Smooth muscle cell (in vitro differentiated cells): ENCODE results near the gene SLC35E1. TPM values are rescaled to one million over a fixed set of nuclear protein-coding genes. Genes with fewer than 3 reads are reported as not detected.

ENCODE experiments used
- DNase-seq: peaks from one replicate; lab custom pipeline; 2025; ENCODE audit not compliant: unreplicated experiment; lab: John Stamatoyannopoulos, UW
- H2AFZ ChIP-seq: fragments of 200-600 bp; sonication (generic); 2 replicates; pipeline ENCODE4 v1.6.0; 2016; ENCODE audit warnings: antibody characterized with exemption, low read depth, mild to moderate bottlenecking
- H3F3A ChIP-seq: fragments of 200-600 bp; sonication (generic); 2 replicates; pipeline ENCODE4 v1.6.0; 2017; ENCODE audit warnings: antibody characterized with exemption, low read depth
- H3K27ac ChIP-seq: fragments of 200-600 bp; sonication (generic); 2 replicates; pipeline ENCODE4 v1.5.1; 2016; ENCODE audit warnings: low read depth, mild to moderate bottlenecking
- H3K27me3 ChIP-seq: fragments of 200-600 bp; sonication (generic); 2 replicates; pipeline ENCODE4 v1.6.1; 2016; ENCODE audit warnings: low read depth, mild to moderate bottlenecking
- H3K36me3 ChIP-seq: fragments of 200-600 bp; sonication (generic); 2 replicates; pipeline ENCODE4 v1.5.1; 2016; ENCODE audit warnings: low read depth
- H3K4me1 ChIP-seq: fragments of 200-600 bp; sonication (generic); 2 replicates; pipeline ENCODE4 v1.5.1; 2016; ENCODE audit warnings: low read depth
- H3K4me2 ChIP-seq: fragments of 200-600 bp; sonication (generic); 2 replicates; pipeline ENCODE4 v1.6.0; 2016; ENCODE audit warnings: mild to moderate bottlenecking
- H3K4me3 ChIP-seq: fragments of 200-600 bp; sonication (generic); 2 replicates; pipeline ENCODE4 v1.5.1; 2016; ENCODE audit warnings: mild to moderate bottlenecking
- H3K79me2 ChIP-seq: fragments of 200-600 bp; sonication (generic); 2 replicates; pipeline ENCODE4 v1.6.0; 2016; ENCODE audit warnings: low read depth, mild to moderate bottlenecking
- H3K9ac ChIP-seq: fragments of 200-600 bp; sonication (generic); 2 replicates; pipeline ENCODE4 v1.6.0; 2016; ENCODE audit warnings: low read depth
- H3K9me3 ChIP-seq: fragments of 200-600 bp; sonication (generic); replicated peaks from 2 replicates; pipeline ENCODE4 v1.5.1; 2016; ENCODE audit warnings: low read depth
- H4K20me1 ChIP-seq: fragments of 200-600 bp; sonication (generic); 2 replicates; pipeline ENCODE4 v1.6.0; 2016; ENCODE audit warnings: low read depth
- WGBS: methylation state at CpG from one replicate; pipeline ENCODE4 v1.1.7; 2016; ENCODE audit warnings: low lambda C conversion rate; 5-methylcytosine and 5-hydroxymethylcytosine counted together
- polyA plus RNA-seq: library from polyadenylated mRNA; unstranded; fragments of >200 nt; fragmentation: Nextera tagmentation; extraction: Ambion mirVana; gene quantifications from 2 replicates; pipeline ENCODE4 v1.2.1, GENCODE V29; 2016
- total RNA-seq: library from RNA; depleted of rRNA; stranded (reverse); fragments of >200 nt; gene quantifications from 2 replicates; pipeline ENCODE4 v1.2.3, GENCODE V29; 2014
- TF ChIP-seq, protein P1 (sequence below): fragments of 200-600 bp; sonication (generic); IDR thresholded peaks from 2 replicates; pipeline ENCODE4 v1.5.1; 2017; ENCODE audit warnings: borderline replicate concordance, mild to moderate bottlenecking, antibody characterized with exemption; ENCODE audit not compliant: insufficient read depth, poor library complexity, severe bottlenecking

SLC35E1 gene
- total and polyA plus RNA-seq, 2 experiments from 2014 or later, result 35.3 to 37.3 TPM

DNA sequence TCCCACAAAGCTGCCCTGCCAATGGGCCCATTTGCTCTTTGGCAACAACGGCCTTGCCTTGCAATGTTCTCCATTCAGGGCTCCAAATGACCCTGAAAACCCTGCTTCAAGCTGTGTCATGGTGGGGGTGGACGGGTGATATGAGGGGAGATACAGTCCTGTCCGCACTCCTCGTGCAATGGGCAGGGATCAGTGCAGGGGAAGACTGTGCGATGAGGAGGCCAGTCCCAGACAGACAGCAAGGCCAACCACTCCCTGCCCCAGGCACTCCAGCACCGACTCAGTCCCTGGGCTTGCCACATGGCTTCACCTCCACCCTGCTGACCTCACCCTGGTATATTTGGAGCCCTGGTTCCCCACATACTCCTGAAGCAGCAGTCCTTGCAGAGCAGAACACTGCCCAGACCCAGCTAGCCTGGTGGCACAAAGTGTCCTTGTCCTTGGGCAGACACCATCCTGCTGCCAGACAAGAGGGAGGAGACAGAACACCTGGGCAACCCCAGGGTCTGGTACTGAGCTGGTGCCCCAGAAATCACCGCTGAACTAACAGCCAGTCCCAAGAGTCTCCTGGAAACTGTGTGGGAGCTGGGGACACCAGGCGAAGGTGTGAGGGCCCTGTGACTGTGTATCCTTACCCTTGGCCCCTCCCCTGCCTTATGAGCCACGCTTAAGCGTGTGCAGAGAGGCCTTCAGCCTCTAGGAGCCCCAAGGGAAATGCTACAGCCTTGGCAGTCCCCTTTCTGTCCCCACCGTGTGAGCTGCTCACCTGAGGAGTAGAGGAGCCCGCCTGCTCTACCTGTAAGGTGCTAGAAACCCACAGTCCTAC is 9.1 kb upstream of the SLC35E1 start:
- 86% methylated on average over 12 of the region's 12 CpGs for WGBS
- H3F3A ChIP-seq, result peaks cover 7% of the 10 kb centered on the region

DNA sequence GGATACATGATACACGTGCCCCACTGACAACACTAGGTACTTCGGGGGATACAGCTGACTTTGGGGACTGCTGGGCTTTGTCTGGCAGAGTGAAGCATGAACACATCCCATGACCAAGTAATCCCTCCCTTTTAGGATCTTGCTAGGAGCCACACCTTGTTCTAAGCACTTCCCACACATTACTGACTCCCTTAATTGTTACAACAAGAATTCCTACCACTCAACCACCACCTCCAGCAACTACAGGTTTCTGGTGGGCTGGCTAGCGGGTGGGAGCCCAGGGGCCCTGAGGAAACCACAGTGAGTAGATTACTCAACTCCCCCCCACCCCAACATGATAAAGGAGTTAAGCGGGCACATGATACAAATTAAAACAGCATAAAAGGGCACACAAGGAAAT is 7.2 kb upstream of the SLC35E1 start:
- no peaks in the 10 kb centered on the region for H3K27me3 ChIP-seq
- peaks cover 94% of the 10 kb centered on the region for H3K79me2 ChIP-seq
- no peak overlapping the region for H3K9ac ChIP-seq
- H3K9me3 ChIP-seq, result no peaks in the 10 kb centered on the region
- peaks cover 100% of the 10 kb centered on the region for H4K20me1 ChIP-seq
- no peak overlapping the region for H3K27ac ChIP-seq
- peaks cover 9% of the 10 kb centered on the region for H3K4me1 ChIP-seq
- H3K4me2 ChIP-seq, result no peak overlapping the region
- H3K4me3 ChIP-seq, result no peak overlapping the region
- TF ChIP-seq, protein P1, sequence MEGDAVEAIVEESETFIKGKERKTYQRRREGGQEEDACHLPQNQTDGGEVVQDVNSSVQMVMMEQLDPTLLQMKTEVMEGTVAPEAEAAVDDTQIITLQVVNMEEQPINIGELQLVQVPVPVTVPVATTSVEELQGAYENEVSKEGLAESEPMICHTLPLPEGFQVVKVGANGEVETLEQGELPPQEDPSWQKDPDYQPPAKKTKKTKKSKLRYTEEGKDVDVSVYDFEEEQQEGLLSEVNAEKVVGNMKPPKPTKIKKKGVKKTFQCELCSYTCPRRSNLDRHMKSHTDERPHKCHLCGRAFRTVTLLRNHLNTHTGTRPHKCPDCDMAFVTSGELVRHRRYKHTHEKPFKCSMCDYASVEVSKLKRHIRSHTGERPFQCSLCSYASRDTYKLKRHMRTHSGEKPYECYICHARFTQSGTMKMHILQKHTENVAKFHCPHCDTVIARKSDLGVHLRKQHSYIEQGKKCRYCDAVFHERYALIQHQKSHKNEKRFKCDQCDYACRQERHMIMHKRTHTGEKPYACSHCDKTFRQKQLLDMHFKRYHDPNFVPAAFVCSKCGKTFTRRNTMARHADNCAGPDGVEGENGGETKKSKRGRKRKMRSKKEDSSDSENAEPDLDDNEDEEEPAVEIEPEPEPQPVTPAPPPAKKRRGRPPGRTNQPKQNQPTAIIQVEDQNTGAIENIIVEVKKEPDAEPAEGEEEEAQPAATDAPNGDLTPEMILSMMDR, result no peak
- H3K36me3 ChIP-seq, result no peaks in the 10 kb centered on the region
- 93% methylated on average over 4 of the region's 4 CpGs for WGBS
- H3F3A ChIP-seq, result peaks cover 4% of the 10 kb centered on the region
- DNase-seq, result no peak
- no peak overlapping the region for H2AFZ ChIP-seq

More for the DNA sequence above, 9.1 kb upstream of the SLC35E1 start:
- H3K27ac ChIP-seq, result peak overlapping the region; percentile 40
- H3K9me3 ChIP-seq, result no peaks in the 10 kb centered on the region
- H3K36me3 ChIP-seq, result no peaks in the 10 kb centered on the region
- H2AFZ ChIP-seq, result no peak overlapping the region
- no peak for DNase-seq
- no peaks in the 10 kb centered on the region for H3K27me3 ChIP-seq
- peaks cover 18% of the 10 kb centered on the region for H3K4me1 ChIP-seq
- H3K9ac ChIP-seq, result no peak overlapping the region
- H3K4me3 ChIP-seq, result no peak overlapping the region
- H3K79me2 ChIP-seq, result peaks cover 94% of the 10 kb centered on the region
- TF ChIP-seq, protein P1, result no peak
- peaks cover 100% of the 10 kb centered on the region for H4K20me1 ChIP-seq
- no peak overlapping the region for H3K4me2 ChIP-seq

DNA sequence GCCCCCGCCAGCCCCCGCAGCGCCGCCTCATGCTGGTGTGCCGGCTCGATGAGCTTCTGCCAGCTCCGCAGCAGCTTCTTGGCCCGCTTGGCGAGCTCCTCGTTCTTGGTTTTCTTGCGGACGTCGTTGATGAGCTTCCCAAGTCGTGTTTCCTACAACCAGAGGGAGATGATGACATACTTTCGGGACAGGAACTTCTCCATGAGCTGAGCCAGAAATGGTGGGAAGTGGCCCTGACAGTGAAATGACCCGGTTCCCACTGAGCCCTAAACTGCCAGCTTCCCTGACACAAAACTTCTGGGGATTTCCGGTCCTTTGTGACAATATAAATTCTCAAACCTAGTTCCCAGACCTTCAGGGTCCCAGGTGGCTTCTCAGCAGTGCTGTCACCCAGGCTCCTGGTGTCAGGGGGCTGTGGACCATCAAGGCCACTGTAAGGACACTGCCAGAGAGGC is 5.3 kb upstream of the SLC35E1 start:
- TF ChIP-seq, protein P1, result no peak
- H3K27me3 ChIP-seq, result no peaks in the 10 kb centered on the region
- H4K20me1 ChIP-seq, result peaks cover 93% of the 10 kb centered on the region
- H3K4me2 ChIP-seq, result no peak overlapping the region
- 98% methylated on average over 17 of the region's 17 CpGs for WGBS
- no peaks in the 10 kb centered on the region for H3K9me3 ChIP-seq
- H3K79me2 ChIP-seq, result peaks cover 95% of the 10 kb centered on the region
- H3K36me3 ChIP-seq, result no peaks in the 10 kb centered on the region
- no peak overlapping the region for H3K4me3 ChIP-seq
- H2AFZ ChIP-seq, result no peak overlapping the region
- H3K9ac ChIP-seq, result no peak overlapping the region
- peaks cover 8% of the 10 kb centered on the region for H3K4me1 ChIP-seq
- H3F3A ChIP-seq, result peaks cover 3% of the 10 kb centered on the region
- DNase-seq, result no peak
- H3K27ac ChIP-seq, result no peak overlapping the region
